B cell (primary cell): ENCODE results near the gene RARA.

Experiments
- CTCF ChIP-seq: fragments of 200-600 bp; IDR thresholded peaks from one replicate; pipeline ENCODE4 v1.8.0; 2022; ENCODE audit warnings: antibody characterized with exemption, mild to moderate bottlenecking
- EZH2 ChIP-seq: IDR thresholded peaks from 2 replicates; pipeline ENCODE4 v1.6.1; 2012; ENCODE audit warnings: borderline replicate concordance, low read depth, mild to moderate bottlenecking, moderate library complexity, low read length; ENCODE audit not compliant: insufficient read depth, poor library complexity, severe bottlenecking

GRCh38 chr17:40303009-40303657 lies 5.8 kb upstream of the RARA start:
- peak; percentile 83 for TF ChIP-seq CTCF
- no peak for TF ChIP-seq EZH2
